HG03558 (cell line): ENCODE measurements around the gene AHCYL1.

Source experiments
- ATAC-seq: cut with Tn5 transposase; IDR thresholded peaks from one replicate; pipeline ENCODE4 v1.9.1; 2021; ENCODE audit warnings: moderate number of reproducible peaks; ENCODE audit not compliant: unreplicated experiment; ENCODE audit errors: extremely low read depth

AHCYL1 gene

GRCh38 chr1:110056776-110057175, 72.2 kb downstream of the AHCYL1 start:
- ATAC-seq = no peak

GRCh38 chr1:110057963-110058518, 73.5 kb downstream of the AHCYL1 start:
- no peak for ATAC-seq

GRCh38 chr1:110058591-110058990, 74.0 kb downstream of the AHCYL1 start:
- ATAC-seq = no peak

- no peak for ATAC-seq
Measured at GRCh38 chr1:110059133-110059863, 74.7 kb downstream of the AHCYL1 start.

GRCh38 chr1:110060034-110060661, 75.6 kb downstream of the AHCYL1 start:
- no peak for ATAC-seq

GRCh38 chr1:110060662-110061060, 76.1 kb downstream of the AHCYL1 start:
- ATAC-seq = no peak

GRCh38 chr1:110061341-110061740, 76.8 kb downstream of the AHCYL1 start:
- no peak for ATAC-seq

- ATAC-seq = no peak
Measured at GRCh38 chr1:110062612-110063011, 78.0 kb downstream of the AHCYL1 start.

GRCh38 chr1:110063781-110064180, 79.2 kb downstream of the AHCYL1 start:
- ATAC-seq = no peak

- ATAC-seq = no peak
Measured at GRCh38 chr1:110064576-110065337, 80.2 kb downstream of the AHCYL1 start.

GRCh38 chr1:110065841-110066240, 81.3 kb downstream of the AHCYL1 start:
- no peak for ATAC-seq

- ATAC-seq = no peak
Measured at GRCh38 chr1:110067479-110067892, 82.9 kb downstream of the AHCYL1 start.

GRCh38 chr1:110067893-110068645, 83.5 kb downstream of the AHCYL1 start:
- ATAC-seq = no peak

GRCh38 chr1:110068646-110069403, 84.3 kb downstream of the AHCYL1 start:
- ATAC-seq = no peak

GRCh38 chr1:110069404-110070281, 85.1 kb downstream of the AHCYL1 start:
- ATAC-seq = no peak

- ATAC-seq = no peak
Measured at GRCh38 chr1:110070282-110070669, 85.7 kb downstream of the AHCYL1 start.

- ATAC-seq = no peak
Measured at GRCh38 chr1:110070671-110071242, 86.2 kb downstream of the AHCYL1 start, which contains the start of gene ALX3. Gene ALX3 (minus strand): TSS chr1:110070672. CDS start chr1:110070612, 60 bp downstream.
